ENCODE measurements around the gene SEPTIN11. TPM values are rescaled to one million over a fixed set of nuclear protein-coding genes. Genes with fewer than 3 reads are reported as not detected.

SEPTIN11 gene
- total RNA-seq, 1 donor = 473 TPM

DNA sequence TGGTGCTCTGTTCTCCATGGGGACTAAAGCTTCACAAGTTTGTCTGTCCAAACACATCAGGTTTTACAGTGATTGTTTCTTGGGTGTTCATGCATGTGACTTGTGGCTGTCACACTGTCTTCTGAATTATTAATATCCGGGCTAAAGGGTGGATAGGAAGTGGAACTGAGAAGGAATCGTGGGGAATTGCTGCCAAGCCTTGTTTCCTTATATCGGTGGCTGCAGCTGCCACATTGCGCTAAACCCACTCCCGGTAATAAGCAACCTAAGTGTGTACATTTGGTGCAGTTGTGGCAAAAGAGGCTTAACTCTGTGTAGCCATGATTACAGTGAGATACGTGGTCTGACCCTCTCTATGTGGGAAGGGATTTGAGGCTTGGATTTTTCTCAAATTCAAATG lies 30.7 kb downstream of the SEPTIN11 start:
- H3K79me2 ChIP-seq (ENCODE audit: insufficient read depth, low read length) = peaks cover 86% of the 10 kb centered on the region
- no peaks in the 10 kb centered on the region for H3K27me3 ChIP-seq (ENCODE audit: insufficient read depth, low read length)
- no peak overlapping the region for H3K4me3 ChIP-seq (ENCODE audit: insufficient read depth, low read length)
- no peak overlapping the region for H3K4me2 ChIP-seq (ENCODE audit: insufficient read depth, low read length)
- H3K36me3 ChIP-seq (ENCODE audit: insufficient read depth, low read length) = peaks cover 5% of the 10 kb centered on the region
- H2AFZ ChIP-seq (ENCODE audit: low read length) = no peak overlapping the region
- no peak for DNase-seq (ENCODE audit: insufficient read length, low spot score, missing footprints)
- TF ChIP-seq, protein P1, sequence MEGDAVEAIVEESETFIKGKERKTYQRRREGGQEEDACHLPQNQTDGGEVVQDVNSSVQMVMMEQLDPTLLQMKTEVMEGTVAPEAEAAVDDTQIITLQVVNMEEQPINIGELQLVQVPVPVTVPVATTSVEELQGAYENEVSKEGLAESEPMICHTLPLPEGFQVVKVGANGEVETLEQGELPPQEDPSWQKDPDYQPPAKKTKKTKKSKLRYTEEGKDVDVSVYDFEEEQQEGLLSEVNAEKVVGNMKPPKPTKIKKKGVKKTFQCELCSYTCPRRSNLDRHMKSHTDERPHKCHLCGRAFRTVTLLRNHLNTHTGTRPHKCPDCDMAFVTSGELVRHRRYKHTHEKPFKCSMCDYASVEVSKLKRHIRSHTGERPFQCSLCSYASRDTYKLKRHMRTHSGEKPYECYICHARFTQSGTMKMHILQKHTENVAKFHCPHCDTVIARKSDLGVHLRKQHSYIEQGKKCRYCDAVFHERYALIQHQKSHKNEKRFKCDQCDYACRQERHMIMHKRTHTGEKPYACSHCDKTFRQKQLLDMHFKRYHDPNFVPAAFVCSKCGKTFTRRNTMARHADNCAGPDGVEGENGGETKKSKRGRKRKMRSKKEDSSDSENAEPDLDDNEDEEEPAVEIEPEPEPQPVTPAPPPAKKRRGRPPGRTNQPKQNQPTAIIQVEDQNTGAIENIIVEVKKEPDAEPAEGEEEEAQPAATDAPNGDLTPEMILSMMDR (IDR thresholded peaks at IDR 0.05; ENCODE audit: extremely low read depth, low read depth, low read length) = no peak
- peak overlapping the region; percentile 97 for H3K27ac ChIP-seq (ENCODE audit: low read depth, low read length)
- peaks cover 77% of the 10 kb centered on the region for H3K4me1 ChIP-seq (ENCODE audit: insufficient read depth, low read length)
- H4K20me1 ChIP-seq (ENCODE audit: insufficient read depth, low read length) = peaks cover 6% of the 10 kb centered on the region
- no peaks in the 10 kb centered on the region for H3K9me3 ChIP-seq (ENCODE audit: low read depth, low read length)

DNA sequence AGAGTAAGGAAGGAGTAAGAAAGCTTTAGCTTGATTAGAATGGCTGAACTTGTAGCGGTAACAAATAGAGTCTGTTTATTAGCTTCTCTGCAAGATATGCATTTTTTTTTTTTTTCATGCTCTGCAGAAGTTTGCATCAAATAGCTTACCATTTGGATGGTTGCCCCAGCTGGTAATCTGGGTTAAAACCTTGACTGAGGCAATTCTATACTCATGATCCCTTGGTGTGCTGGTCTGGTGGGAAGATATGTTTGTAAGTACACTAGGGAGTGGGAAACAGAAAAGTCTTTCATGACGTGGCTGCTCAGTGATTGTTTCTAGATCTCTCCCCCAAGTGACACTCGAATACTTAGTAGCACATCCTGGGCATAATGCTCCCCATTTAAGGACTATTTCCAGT lies 32.1 kb downstream of the SEPTIN11 start:
- Histone ChIP-seq H3K9me3 (ENCODE audit: low read depth, low read length) (no peaks in the 10 kb centered on the region), H3K27me3 (ENCODE audit: insufficient read depth, low read length) (no peaks in the 10 kb centered on the region), H3K4me3 (ENCODE audit: insufficient read depth, low read length) (no peak overlapping the region), H4K20me1 (ENCODE audit: insufficient read depth, low read length) (peaks cover 6% of the 10 kb centered on the region), H2AFZ (ENCODE audit: low read length) (no peak overlapping the region), H3K36me3 (ENCODE audit: insufficient read depth, low read length) (peaks cover 3% of the 10 kb centered on the region), H3K4me2 (ENCODE audit: insufficient read depth, low read length) (no peak overlapping the region), H3K27ac (ENCODE audit: low read depth, low read length) (peak overlapping the region; percentile 97), H3K4me1 (ENCODE audit: insufficient read depth, low read length) (peaks cover 91% of the 10 kb centered on the region), H3K79me2 (ENCODE audit: insufficient read depth, low read length) (peaks cover 85% of the 10 kb centered on the region)
- no peak for DNase-seq (ENCODE audit: insufficient read length, low spot score, missing footprints)
- TF ChIP-seq, protein P1 (IDR thresholded peaks at IDR 0.05; ENCODE audit: extremely low read depth, low read depth, low read length) = no peak

DNA sequence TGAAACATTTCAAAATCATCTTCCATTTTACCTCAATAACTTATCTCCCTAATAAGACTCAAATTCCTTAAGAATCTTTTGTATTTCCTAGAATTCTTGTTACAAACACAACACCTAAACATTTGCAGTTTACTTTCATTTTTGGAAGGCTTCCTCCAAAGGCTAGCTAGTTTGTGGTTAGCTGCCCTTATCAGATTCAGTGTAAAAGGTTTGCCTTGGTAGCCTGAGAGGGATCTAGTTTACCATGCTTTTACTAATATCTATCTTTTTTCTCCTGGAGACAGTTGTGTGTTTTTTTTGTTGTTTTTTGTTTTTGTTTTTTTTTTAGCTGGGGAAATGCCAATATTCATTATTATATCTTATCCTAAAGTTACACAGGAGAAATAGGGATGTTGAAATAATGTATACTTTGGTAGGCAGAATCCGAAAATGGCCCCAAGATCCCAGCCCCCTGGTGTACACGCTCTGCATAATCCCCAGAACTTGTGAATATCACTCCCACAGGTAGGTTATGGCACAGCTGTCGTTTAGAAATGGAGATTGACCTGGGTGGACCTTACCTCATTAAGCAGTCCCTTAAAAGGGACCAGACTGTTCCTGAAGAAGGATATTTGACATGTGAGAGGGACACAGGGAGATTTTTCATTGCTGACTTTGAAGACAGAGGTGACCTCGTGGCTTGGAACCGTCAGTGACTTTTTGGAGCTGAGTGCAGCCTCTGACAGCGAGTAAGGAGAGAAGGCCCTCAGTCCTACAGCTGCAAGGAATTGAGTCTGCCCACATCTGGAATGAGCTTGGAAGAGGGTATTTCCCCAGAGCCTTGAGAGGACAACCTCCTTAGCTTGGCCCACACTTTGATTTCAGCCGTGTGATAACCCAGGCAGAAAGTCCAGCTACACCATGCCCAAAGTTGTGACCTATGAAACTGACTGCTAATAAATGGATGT lies 33.4 kb downstream of the SEPTIN11 start:
- Histone ChIP-seq H3K27ac (ENCODE audit: low read depth, low read length) (peak overlapping the region; percentile 97), H3K4me2 (ENCODE audit: insufficient read depth, low read length) (peak overlapping the region; percentile 41), H4K20me1 (ENCODE audit: insufficient read depth, low read length) (peaks cover 6% of the 10 kb centered on the region), H3K4me1 (ENCODE audit: insufficient read depth, low read length) (peaks cover 90% of the 10 kb centered on the region), H3K36me3 (ENCODE audit: insufficient read depth, low read length) (peaks cover 3% of the 10 kb centered on the region), H3K79me2 (ENCODE audit: insufficient read depth, low read length) (peaks cover 77% of the 10 kb centered on the region), H3K27me3 (ENCODE audit: insufficient read depth, low read length) (no peaks in the 10 kb centered on the region), H3K4me3 (ENCODE audit: insufficient read depth, low read length) (no peak overlapping the region), H2AFZ (ENCODE audit: low read length) (no peak overlapping the region), H3K9me3 (ENCODE audit: low read depth, low read length) (no peaks in the 10 kb centered on the region)
- TF ChIP-seq, protein P1 (IDR thresholded peaks at IDR 0.05; ENCODE audit: extremely low read depth, low read depth, low read length) = peak; percentile 32
- no peak for DNase-seq (ENCODE audit: insufficient read length, low spot score, missing footprints)

DNA sequence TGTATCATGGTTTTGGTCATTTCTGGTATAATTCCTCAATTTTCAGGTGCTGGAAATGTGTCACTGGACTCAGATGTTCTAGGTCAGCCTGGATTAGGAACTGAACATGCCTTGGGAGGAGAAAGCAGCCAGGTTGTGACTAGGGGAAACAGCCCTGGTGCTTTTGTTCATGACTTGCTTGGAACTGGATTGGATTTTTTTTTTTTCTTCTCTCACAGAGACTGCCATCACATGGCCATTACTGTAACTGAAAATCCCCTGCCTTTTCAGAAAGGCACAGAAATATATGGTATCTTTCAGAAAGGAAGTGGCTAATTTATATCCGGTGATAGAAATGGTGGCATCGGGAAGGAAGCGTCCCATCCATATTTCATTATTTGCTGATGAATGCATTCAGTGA lies 34.6 kb downstream of the SEPTIN11 start:
- Histone ChIP-seq H3K4me3 (ENCODE audit: insufficient read depth, low read length) (peak overlapping the region; percentile 34), H3K4me2 (ENCODE audit: insufficient read depth, low read length) (peak overlapping the region; percentile 77), H3K79me2 (ENCODE audit: insufficient read depth, low read length) (peaks cover 76% of the 10 kb centered on the region), H3K36me3 (ENCODE audit: insufficient read depth, low read length) (no peaks in the 10 kb centered on the region), H2AFZ (ENCODE audit: low read length) (no peak overlapping the region), H3K4me1 (ENCODE audit: insufficient read depth, low read length) (peaks cover 87% of the 10 kb centered on the region), H3K9me3 (ENCODE audit: low read depth, low read length) (no peaks in the 10 kb centered on the region), H3K27me3 (ENCODE audit: insufficient read depth, low read length) (no peaks in the 10 kb centered on the region), H4K20me1 (ENCODE audit: insufficient read depth, low read length) (no peaks in the 10 kb centered on the region), H3K27ac (ENCODE audit: low read depth, low read length) (peak overlapping the region; percentile 97)
- TF ChIP-seq, protein P1 (IDR thresholded peaks at IDR 0.05; ENCODE audit: extremely low read depth, low read depth, low read length) = peak; percentile 59
- no peak for DNase-seq (ENCODE audit: insufficient read length, low spot score, missing footprints)

All from osteoblast (primary cell).